ENCODE data around the gene UFM1. TPM values are rescaled to one million over a fixed set of nuclear protein-coding genes. Genes with fewer than 3 reads are reported as not detected.

UFM1 gene
- total RNA-seq (2022; extraction: Qiagen RNA extraction): 24.9 to 30.1 TPM (median 26.5 TPM) in 5 replicates

GRCh38 chr13:38349390-38350113, at the start of gene UFM1:
Gene UFM1 (plus strand): TSS chr13:38349851. CDS start chr13:38349920, 69 bp downstream.

